HG03066 (cell line): ENCODE data around the gene CTNS.

ENCODE experiments used
- ATAC-seq: cut with Tn5 transposase; IDR thresholded peaks from one replicate; pipeline ENCODE4 v1.9.1; 2021; ENCODE audit warnings: low read depth; ENCODE audit not compliant: unreplicated experiment

Gene CTNS

GRCh38 chr17:3708366-3708765, 71.8 kb downstream of the CTNS start:
- ATAC-seq, result no peak

- peak; percentile 94 for ATAC-seq
Observed at GRCh38 chr17:3710951-3711383, 74.4 kb downstream of the CTNS start.
